WTC11 (cell line): ENCODE measurements around the gene KCMF1.

Source experiments
- ESRRA ChIP-seq: sonication (generic); formaldehyde crosslinking; IDR thresholded peaks from 2 replicates; pipeline ENCODE4 v1.8.1; 2022; ENCODE audit warnings: mild to moderate bottlenecking, missing genetic modification reagents, borderline replicate concordance
- ETV6 ChIP-seq: sonication (generic); formaldehyde crosslinking; IDR thresholded peaks from 2 replicates; pipeline ENCODE4 v1.8.1; 2022; ENCODE audit warnings: mild to moderate bottlenecking, missing genetic modification reagents
- NFYB ChIP-seq: sonication (generic); formaldehyde crosslinking; conservative IDR thresholded peaks from 2 replicates; pipeline ENCODE4 v1.8.0; 2022; ENCODE audit warnings: low read depth, missing genetic modification reagents
- TEAD4 ChIP-seq: sonication (generic); formaldehyde crosslinking; IDR thresholded peaks from 2 replicates; pipeline ENCODE4 v1.8.0; 2022; ENCODE audit warnings: mild to moderate bottlenecking, missing genetic modification reagents

DNA sequence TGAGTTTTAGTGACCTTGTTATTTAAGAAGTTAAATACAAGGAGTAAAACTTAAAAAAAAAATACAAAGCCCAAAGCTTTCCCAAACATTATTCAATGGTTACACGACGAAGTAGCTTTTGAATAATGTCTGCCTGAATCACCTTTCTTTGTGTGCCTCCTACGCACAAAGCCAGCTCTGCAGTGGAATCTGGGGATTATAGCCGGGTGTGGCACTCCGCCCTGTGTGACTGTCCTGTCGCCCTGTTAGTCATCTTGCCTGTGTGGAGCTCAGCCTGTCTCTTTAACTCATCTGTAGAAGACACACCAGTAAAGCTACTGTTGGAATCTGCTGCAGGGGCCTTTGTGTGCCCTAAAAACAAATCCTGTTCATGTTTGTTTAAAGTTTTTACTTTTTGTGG lies 82.8 kb downstream of the KCMF1 start:
- no peak for TF ChIP-seq NFYB (CRISPR knock-in tag)
- no peak for TF ChIP-seq ETV6 (CRISPR knock-in tag)
- TF ChIP-seq ESRRA: no peak
- TF ChIP-seq TEAD4 (CRISPR knock-in tag): no peak
